NB4 (cell line): ENCODE data around the gene CFD.
"Not testable (repeated sequence)": the region's sequence is repeated elsewhere in the genome, so short reads cannot be mapped to it uniquely, and the experiment has no call there.

Source experiments
- DNase-seq: peaks from one replicate; pipeline ENCODE4 v3.0.0; 2010; ENCODE audit warnings: low read depth
- H3K4me3 ChIP-seq: one replicate; pipeline ENCODE4 v1.5.1; 2011; ENCODE audit warnings: mild to moderate bottlenecking, low read depth, low read length, moderate library complexity
- CTCF ChIP-seq: IDR thresholded peaks from one replicate; pipeline ENCODE4 v1.5.1; 2012; ENCODE audit warnings: low read depth, low read length
- MAX ChIP-seq: IDR thresholded peaks from 2 replicates; pipeline ENCODE4 v1.6.1; 2011; ENCODE audit warnings: low read depth, low read length
- MYC ChIP-seq: IDR thresholded peaks from 2 replicates; pipeline ENCODE4 v1.6.1; 2011; ENCODE audit warnings: low read depth, low read length
- POLR2A ChIP-seq: IDR thresholded peaks from 2 replicates; pipeline ENCODE4 v1.6.1; 2011; ENCODE audit warnings: mild to moderate bottlenecking; ENCODE audit not compliant: insufficient read length; ENCODE audit errors: extremely low read depth

CFD gene

DNA sequence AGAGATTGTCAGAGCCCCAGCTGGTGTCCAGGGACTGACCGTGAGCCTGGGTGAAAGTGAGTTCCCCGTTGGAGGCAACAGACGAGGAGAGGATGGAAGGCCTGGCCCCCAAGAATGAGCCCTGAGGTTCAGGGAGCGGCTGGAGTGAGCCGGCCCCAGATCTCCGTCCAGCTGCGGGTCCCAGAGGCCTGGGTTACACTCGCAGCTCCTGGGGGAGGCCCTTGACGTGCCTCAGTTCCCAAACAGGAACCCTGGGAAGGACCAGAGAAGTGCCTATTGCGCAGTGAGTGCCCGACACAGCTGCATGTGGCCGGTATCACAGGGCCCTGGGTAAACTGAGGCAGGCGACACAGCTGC is 8.5 kb upstream of the CFD start:
- H3K4me3 ChIP-seq: no peak overlapping the region
- TF ChIP-seq MAX (no peak), MYC (no peak), POLR2A (no peak)
- DNase-seq: no peak

- H3K4me3 ChIP-seq: no peak within 1 kb of the TSS
- no peak for TF ChIP-seq POLR2A
- TF ChIP-seq MAX: no peak
- no peak for TF ChIP-seq CTCF
- TF ChIP-seq MYC: no peak
- DNase-seq: no peak
These were observed 7.1 kb upstream of the CFD start, which contains the start of gene ELANE for GRCh38 chr19:852136-853013. TSS of gene ELANE (plus strand) at chr19:852303. CDS start at chr19:852329, 26 bp downstream.

DNA sequence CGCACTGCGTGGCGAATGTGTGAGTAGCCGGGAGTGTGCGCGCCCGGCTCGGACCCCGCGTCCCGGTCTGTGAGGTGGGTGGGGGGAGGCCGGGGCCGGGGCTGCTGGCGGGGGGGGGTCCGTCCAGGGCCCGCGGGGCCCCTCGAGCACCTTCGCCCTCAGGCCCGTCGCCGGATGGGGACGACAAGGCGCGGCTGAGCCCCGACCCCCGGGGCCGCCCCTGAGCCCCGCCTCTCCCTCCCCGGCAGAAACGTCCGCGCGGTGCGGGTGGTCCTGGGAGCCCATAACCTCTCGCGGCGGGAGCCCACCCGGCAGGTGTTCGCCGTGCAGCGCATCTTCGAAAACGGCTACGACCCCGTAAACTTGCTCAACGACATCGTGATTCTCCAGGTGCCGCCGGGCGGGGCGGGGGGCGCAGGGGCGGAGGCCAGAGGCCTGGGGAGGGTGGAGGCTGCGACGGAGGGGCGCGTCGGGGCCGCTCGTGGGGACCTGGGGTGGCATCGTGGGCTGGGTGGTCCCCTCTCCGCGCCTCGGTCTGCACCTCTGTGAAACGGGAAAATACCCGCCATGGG is 6.4 kb upstream of the CFD start:
- DNase-seq: no peak
- TF ChIP-seq CTCF (no peak), MAX (no peak), POLR2A (no peak), MYC (no peak)
- H3K4me3 ChIP-seq: no peak overlapping the region

DNA sequence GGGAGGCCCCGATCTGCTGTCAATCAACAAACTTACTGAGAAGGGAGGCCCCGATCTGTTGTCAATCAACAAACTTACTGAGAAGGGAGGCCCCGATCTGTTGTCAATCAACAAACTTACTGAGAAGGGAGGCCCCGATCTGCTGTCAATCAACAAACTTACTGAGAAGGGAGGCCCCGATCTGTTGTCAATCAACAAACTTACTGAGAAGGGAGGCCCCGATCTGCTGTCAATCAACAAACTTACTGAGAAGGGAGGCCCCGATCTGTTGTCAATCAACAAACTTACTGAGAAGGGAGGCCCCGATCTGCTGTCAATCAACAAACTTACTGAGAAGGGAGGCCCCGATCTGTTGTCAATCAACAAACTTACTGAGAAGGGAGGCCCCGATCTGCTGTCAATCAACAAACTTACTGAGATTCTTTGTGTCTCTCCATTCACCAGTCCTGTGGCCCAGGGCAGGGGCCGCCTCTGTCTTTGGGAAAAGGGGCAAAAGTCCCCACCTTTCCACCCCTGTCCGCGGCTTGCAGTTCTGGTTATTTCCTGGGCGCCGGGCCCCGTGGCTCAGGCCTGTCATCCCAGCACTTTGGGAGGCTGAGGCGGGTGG is 5.7 kb upstream of the CFD start:
- not testable (repeated sequence) for H3K4me3 ChIP-seq, DNase-seq

- TF ChIP-seq POLR2A: no peak
- no peak overlapping the region for H3K4me3 ChIP-seq
- DNase-seq: no peak
These were observed 4.9 kb upstream of the CFD start for GRCh38 chr19:854549-854948.

GRCh38 chr19:855142-855541 is 4.3 kb upstream of the CFD start:
- DNase-seq: no peak
- TF ChIP-seq MYC (no peak), POLR2A (no peak), MAX (no peak), CTCF (no peak)

GRCh38 chr19:855566-856120 is 3.8 kb upstream of the CFD start:
- DNase-seq: no peak
- TF ChIP-seq CTCF (no peak), MYC (no peak), POLR2A (no peak), MAX (no peak)
- H3K4me3 ChIP-seq: no peak overlapping the region

More at GRCh38 chr19:855142-855541, 4.3 kb upstream of the CFD start:
- no peak overlapping the region for H3K4me3 ChIP-seq
